IPS-NIHi11 (cell line): ENCODE results near the gene TNFSF15.
"Not testable (repeated sequence)": the region's sequence is repeated elsewhere in the genome, so short reads cannot be mapped to it uniquely, and the experiment has no call there.

Source experiments
- DNase-seq: peaks from one replicate; pipeline ENCODE4 v3.0.0; 2012; ENCODE audit warnings: mixed read lengths, low spot score

Gene TNFSF15

GRCh38 chr9:114754581-114754980, 51.3 kb downstream of the TNFSF15 start:
- no peak for DNase-seq

GRCh38 chr9:114746591-114747346, 59.1 kb downstream of the TNFSF15 start:
- no peak for DNase-seq

GRCh38 chr9:114745879-114746550, 59.8 kb downstream of the TNFSF15 start:
- DNase-seq: no peak

GRCh38 chr9:114745108-114745848, 60.6 kb downstream of the TNFSF15 start:
- DNase-seq: no peak

GRCh38 chr9:114743446-114743845, 62.4 kb downstream of the TNFSF15 start:
- no peak for DNase-seq

GRCh38 chr9:114742947-114743346, 62.9 kb downstream of the TNFSF15 start:
- DNase-seq: no peak

GRCh38 chr9:114741521-114741920, 64.3 kb downstream of the TNFSF15 start:
- not testable (repeated sequence) for DNase-seq

- peak; percentile 87 for DNase-seq
These were observed 67.1 kb downstream of the TNFSF15 start for GRCh38 chr9:114738581-114739316.

- no peak for DNase-seq
These were observed 68.0 kb downstream of the TNFSF15 start for GRCh38 chr9:114737847-114738246.

GRCh38 chr9:114737118-114737517, 68.7 kb downstream of the TNFSF15 start:
- no peak for DNase-seq

GRCh38 chr9:114735704-114736103, 70.1 kb downstream of the TNFSF15 start:
- DNase-seq: no peak

GRCh38 chr9:114735139-114735538, 70.7 kb downstream of the TNFSF15 start:
- DNase-seq: not testable (repeated sequence)
